Activated naive CD8-positive, alpha-beta T cell (primary cell): ENCODE results near the gene RRAGB.

ENCODE experiments used
- H3K27ac Mint-ChIP-seq: one replicate; pipeline ENCODE4 v1.8.0; 2021; ENCODE audit warnings: mixed read lengths
- H3K27me3 Mint-ChIP-seq: one replicate; pipeline ENCODE4 v1.8.0; 2021; ENCODE audit warnings: mixed read lengths
- H3K36me3 Mint-ChIP-seq: one replicate; pipeline ENCODE4 v1.8.0; 2021; ENCODE audit warnings: mixed read lengths
- H3K4me1 Mint-ChIP-seq: one replicate; pipeline ENCODE4 v1.8.0; 2021; ENCODE audit warnings: low read depth, mixed read lengths
- H3K4me3 Mint-ChIP-seq: one replicate; pipeline ENCODE4 v1.8.0; 2021; ENCODE audit warnings: mild to moderate bottlenecking, mixed read lengths
- H3K9me3 Mint-ChIP-seq: one replicate; pipeline ENCODE4 v1.8.0; 2021; ENCODE audit warnings: low read depth, mixed read lengths

Gene RRAGB

GRCh38 chrX:55801811-55802210 lies 84.3 kb downstream of the RRAGB start:
- H3K27ac Mint-ChIP-seq, result no peak overlapping the region
- no peak overlapping the region for H3K4me3 Mint-ChIP-seq
- no peaks in the 10 kb centered on the region for H3K27me3 Mint-ChIP-seq

More at GRCh38 chrX:55801811-55802210, 84.3 kb downstream of the RRAGB start:
- Mint-ChIP-seq H3K4me1 (no peaks in the 10 kb centered on the region), H3K9me3 (no peaks in the 10 kb centered on the region), H3K36me3 (peaks cover 6% of the 10 kb centered on the region)
